D721Med (cell line): ENCODE results near the gene ETV6.

Experiments
- DNase-seq: peaks from one replicate; pipeline ENCODE4 v3.0.0; 2011; ENCODE audit warnings: low spot score; ENCODE audit not compliant: insufficient read length
- FAIRE-seq: peaks from 2 replicates; lab custom pipeline; 2011; peaks lifted over from hg19 to GRCh38; lab: Jason Lieb, UNC
- CTCF ChIP-seq: IDR thresholded peaks from 2 replicates; pipeline ENCODE4 v1.5.1; 2012; ENCODE audit warnings: mild to moderate bottlenecking, control low read depth; ENCODE audit not compliant: insufficient read depth; ENCODE audit errors: missing control alignments

The ETV6 gene

GRCh38 chr12:11722071-11722470 lies 72.6 kb downstream of the ETV6 start:
- no peak for DNase-seq
- FAIRE-seq, result no peak
- TF ChIP-seq CTCF, result no peak

GRCh38 chr12:11722578-11723138 lies 73.2 kb downstream of the ETV6 start:
- FAIRE-seq, result no peak
- DNase-seq, result no peak
- TF ChIP-seq CTCF, result no peak

- no peak for FAIRE-seq
- no peak for TF ChIP-seq CTCF
- DNase-seq, result no peak
Measured at GRCh38 chr12:11723993-11724392, 74.5 kb downstream of the ETV6 start.

GRCh38 chr12:11724888-11725311 lies 75.4 kb downstream of the ETV6 start:
- TF ChIP-seq CTCF, result no peak
- FAIRE-seq (no peak), DNase-seq (no peak)

- FAIRE-seq, result no peak
- DNase-seq, result no peak
- TF ChIP-seq CTCF, result no peak
Measured at GRCh38 chr12:11725686-11726085, 76.2 kb downstream of the ETV6 start.

GRCh38 chr12:11726659-11727058 lies 77.2 kb downstream of the ETV6 start:
- DNase-seq (no peak), FAIRE-seq (no peak)
- no peak for TF ChIP-seq CTCF

- DNase-seq, result no peak
- no peak for FAIRE-seq
- no peak for TF ChIP-seq CTCF
Measured at GRCh38 chr12:11727133-11727664, 77.7 kb downstream of the ETV6 start.
